ENCODE results near the gene AQP2. TPM values are rescaled to one million over a fixed set of nuclear protein-coding genes. Genes with fewer than 3 reads are reported as not detected.

Gene AQP2
- total RNA-seq, 2 donors from 2014 or later, result not detected

DNA sequence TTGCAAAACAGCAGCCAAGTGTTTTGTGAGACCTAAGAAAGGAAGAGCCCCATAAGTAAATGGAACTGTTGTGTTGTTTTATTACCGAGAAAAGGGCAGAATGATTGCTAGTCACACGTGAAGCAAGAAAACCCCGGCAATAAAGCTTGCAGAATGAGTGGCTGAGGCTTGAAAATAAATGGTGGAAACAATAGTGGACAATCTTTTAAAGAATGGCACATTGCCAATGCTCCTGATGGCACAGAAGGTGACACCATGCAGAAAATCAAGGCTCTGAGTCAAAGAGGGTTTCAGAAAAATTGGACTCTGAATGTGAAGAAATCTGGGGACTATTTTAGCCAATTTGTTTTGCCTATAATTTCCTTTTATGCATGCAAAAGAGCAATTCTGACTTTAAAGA lies 4.0 kb upstream of the AQP2 start:
- H3K4me1 ChIP-seq (ENCODE audit: control insufficient read depth, insufficient read depth, low read length), result no peaks in the 10 kb centered on the region
- no peak for DNase-seq
- no peak overlapping the region for H3K4me3 Mint-ChIP-seq
- peaks cover 17% of the 10 kb centered on the region for H3K4me1 Mint-ChIP-seq
- TF ChIP-seq, protein P1, sequence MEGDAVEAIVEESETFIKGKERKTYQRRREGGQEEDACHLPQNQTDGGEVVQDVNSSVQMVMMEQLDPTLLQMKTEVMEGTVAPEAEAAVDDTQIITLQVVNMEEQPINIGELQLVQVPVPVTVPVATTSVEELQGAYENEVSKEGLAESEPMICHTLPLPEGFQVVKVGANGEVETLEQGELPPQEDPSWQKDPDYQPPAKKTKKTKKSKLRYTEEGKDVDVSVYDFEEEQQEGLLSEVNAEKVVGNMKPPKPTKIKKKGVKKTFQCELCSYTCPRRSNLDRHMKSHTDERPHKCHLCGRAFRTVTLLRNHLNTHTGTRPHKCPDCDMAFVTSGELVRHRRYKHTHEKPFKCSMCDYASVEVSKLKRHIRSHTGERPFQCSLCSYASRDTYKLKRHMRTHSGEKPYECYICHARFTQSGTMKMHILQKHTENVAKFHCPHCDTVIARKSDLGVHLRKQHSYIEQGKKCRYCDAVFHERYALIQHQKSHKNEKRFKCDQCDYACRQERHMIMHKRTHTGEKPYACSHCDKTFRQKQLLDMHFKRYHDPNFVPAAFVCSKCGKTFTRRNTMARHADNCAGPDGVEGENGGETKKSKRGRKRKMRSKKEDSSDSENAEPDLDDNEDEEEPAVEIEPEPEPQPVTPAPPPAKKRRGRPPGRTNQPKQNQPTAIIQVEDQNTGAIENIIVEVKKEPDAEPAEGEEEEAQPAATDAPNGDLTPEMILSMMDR (conservative IDR thresholded peaks at IDR 0.05), result no peak
- H3K9me3 ChIP-seq (ENCODE audit: control insufficient read depth, low read length), result no peaks in the 10 kb centered on the region
- WGBS, 2 experiments (ENCODE audit: insufficient coverage in 1 of 2, insufficient read length in 1 of 2), result 82% methylated on average over 3 of the region's 3 CpGs
- H3K27me3 Mint-ChIP-seq (ENCODE audit: insufficient read depth), result peaks cover 97% of the 10 kb centered on the region
- no peaks in the 10 kb centered on the region for H3K9me3 Mint-ChIP-seq
- H3K4me3 ChIP-seq (ENCODE audit: low read length), result no peak overlapping the region
- no peak overlapping the region for H3K27ac Mint-ChIP-seq
- H3K27me3 ChIP-seq (ENCODE audit: control insufficient read depth, insufficient read depth, low read length, poor library complexity, severe bottlenecking), result peaks cover 66% of the 10 kb centered on the region
- no peaks in the 10 kb centered on the region for H3K36me3 ChIP-seq (ENCODE audit: control insufficient read depth, insufficient read depth, low read length)
- no peaks in the 10 kb centered on the region for H3K36me3 Mint-ChIP-seq (ENCODE audit: low read depth)
- no peak overlapping the region for H3K27ac ChIP-seq (ENCODE audit: low read depth, low read length)
- no peak overlapping the region for H3K9ac ChIP-seq (ENCODE audit: extremely low read depth, low read length, poor library complexity, severe bottlenecking)

DNA sequence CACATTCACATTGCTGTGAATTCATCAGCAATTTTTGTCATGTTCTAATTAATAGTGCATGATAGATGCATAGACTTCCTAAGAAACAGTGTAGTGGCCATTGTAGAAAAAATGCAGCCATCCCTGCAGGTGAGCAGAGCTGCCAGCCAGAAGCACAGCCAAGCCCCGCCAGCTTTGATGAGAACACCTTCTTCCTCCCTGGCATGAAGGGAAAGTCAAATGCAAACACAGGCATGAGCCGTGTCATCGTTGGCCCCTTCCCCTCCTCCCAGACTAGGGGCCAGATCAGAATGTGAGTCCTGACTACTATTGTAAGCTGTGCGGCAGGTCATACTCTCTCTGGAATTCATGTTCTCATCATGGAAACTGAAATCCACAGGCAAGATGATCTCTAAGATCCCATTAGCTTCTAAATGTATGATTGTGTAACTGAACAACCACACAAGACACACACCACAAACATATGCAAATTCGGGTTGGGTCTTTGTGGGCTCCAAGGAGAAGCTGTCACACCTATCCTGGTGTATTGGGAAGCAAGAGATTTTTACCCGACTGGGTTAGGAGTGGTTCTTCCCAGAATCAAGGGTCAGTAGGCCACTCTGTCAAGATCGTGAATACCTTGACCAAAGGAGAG lies 2.8 kb upstream of the AQP2 start:
- TF ChIP-seq, protein P1 (conservative IDR thresholded peaks at IDR 0.05), result no peak
- Histone ChIP-seq H3K4me3 (ENCODE audit: low read length) (no peak overlapping the region), H3K27me3 (ENCODE audit: control insufficient read depth, insufficient read depth, low read length, poor library complexity, severe bottlenecking) (peaks cover 71% of the 10 kb centered on the region), H3K9me3 (ENCODE audit: control insufficient read depth, low read length) (no peaks in the 10 kb centered on the region), H3K4me1 (ENCODE audit: control insufficient read depth, insufficient read depth, low read length) (no peaks in the 10 kb centered on the region), H3K27ac (ENCODE audit: low read depth, low read length) (no peak overlapping the region), H3K9ac (ENCODE audit: extremely low read depth, low read length, poor library complexity, severe bottlenecking) (no peak overlapping the region), H3K36me3 (ENCODE audit: control insufficient read depth, insufficient read depth, low read length) (no peaks in the 10 kb centered on the region)
- Mint-ChIP-seq H3K4me1 (peaks cover 14% of the 10 kb centered on the region), H3K9me3 (no peaks in the 10 kb centered on the region), H3K27me3 (ENCODE audit: insufficient read depth) (peaks cover 97% of the 10 kb centered on the region), H3K27ac (no peak overlapping the region), H3K4me3 (no peak overlapping the region), H3K36me3 (ENCODE audit: low read depth) (no peaks in the 10 kb centered on the region)
- DNase-seq, result peak; percentile 54
- 83 to 92% methylated on average over 3 to 7 of the region's 7 CpGs for WGBS, 2 experiments (ENCODE audit: insufficient coverage in 1 of 2, insufficient read length in 1 of 2)

DNA sequence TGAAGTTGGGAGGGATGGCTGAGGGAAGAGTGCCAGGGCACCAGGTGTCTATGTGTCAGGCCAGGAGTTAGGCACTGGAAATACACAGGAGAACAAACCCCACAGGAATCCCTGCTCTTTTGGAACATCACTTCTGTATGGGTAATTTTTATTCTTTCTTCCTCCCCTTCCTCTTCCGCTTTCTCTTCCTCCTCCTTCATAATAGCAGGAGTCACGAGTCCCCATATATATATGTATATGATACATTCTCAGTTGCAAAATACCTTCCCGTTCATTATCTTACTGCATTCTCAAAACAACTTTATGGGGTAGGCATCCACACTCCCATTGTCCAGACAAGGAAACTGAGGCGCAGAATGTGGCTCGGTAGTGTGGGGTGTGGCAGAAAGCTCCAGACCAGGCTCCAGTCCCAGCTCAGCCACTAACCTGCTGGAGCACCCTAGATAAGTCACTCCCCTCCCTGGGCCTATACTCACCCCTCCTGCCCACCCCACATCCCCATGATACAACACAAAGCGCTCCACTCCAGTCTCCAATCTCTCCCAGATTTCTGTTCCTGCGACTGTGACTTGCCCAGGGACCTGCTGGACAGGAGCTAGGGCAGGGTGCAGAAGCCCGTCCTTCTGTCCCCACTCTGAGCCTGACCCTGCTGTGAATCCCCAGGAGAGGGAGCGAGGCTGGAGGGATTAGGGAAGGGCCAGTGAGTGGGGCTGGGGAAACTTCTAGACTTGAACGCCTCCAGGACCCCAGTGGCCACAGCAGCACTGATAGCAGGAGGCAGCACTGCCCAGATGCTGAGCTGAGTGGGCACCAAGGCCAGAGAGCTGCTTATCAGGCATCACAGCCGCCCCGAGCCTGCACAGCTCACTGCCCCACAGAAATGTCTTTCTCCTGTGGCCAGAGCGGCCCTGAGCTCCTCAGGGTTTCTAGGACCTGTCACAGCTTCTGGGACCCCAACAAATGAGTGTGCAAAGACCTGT lies 1.4 kb upstream of the AQP2 start:
- H3K36me3 ChIP-seq (ENCODE audit: control insufficient read depth, insufficient read depth, low read length), result no peaks in the 10 kb centered on the region
- no peak overlapping the region for H3K9ac ChIP-seq (ENCODE audit: extremely low read depth, low read length, poor library complexity, severe bottlenecking)
- peaks cover 95% of the 10 kb centered on the region for H3K27me3 Mint-ChIP-seq (ENCODE audit: insufficient read depth)
- peaks cover 12% of the 10 kb centered on the region for H3K4me1 Mint-ChIP-seq
- no peaks in the 10 kb centered on the region for H3K36me3 Mint-ChIP-seq (ENCODE audit: low read depth)
- no peaks in the 10 kb centered on the region for H3K9me3 Mint-ChIP-seq
- no peak overlapping the region for H3K4me3 ChIP-seq (ENCODE audit: low read length)
- no peak overlapping the region for H3K27ac Mint-ChIP-seq
- DNase-seq, result peak; percentile 49
- H3K27ac ChIP-seq (ENCODE audit: low read depth, low read length), result no peak overlapping the region
- TF ChIP-seq, protein P1 (conservative IDR thresholded peaks at IDR 0.05), result no peak
- peaks cover 66% of the 10 kb centered on the region for H3K27me3 ChIP-seq (ENCODE audit: control insufficient read depth, insufficient read depth, low read length, poor library complexity, severe bottlenecking)
- H3K4me3 Mint-ChIP-seq, result no peak overlapping the region
- H3K9me3 ChIP-seq (ENCODE audit: control insufficient read depth, low read length), result no peaks in the 10 kb centered on the region
- H3K4me1 ChIP-seq (ENCODE audit: control insufficient read depth, insufficient read depth, low read length), result no peaks in the 10 kb centered on the region
- 96% methylated on average over 11 of the region's 13 CpGs; no CpG with 5 or more reads in 1 of the 2 experiments for WGBS, 2 experiments (ENCODE audit: insufficient coverage in 1 of 2, insufficient read length in 1 of 2)
